NCI-H1105 (cell line): ENCODE data around the gene CCDC74A.
"Not testable (repeated sequence)": the region's sequence is repeated elsewhere in the genome, so short reads cannot be mapped to it uniquely, and the experiment has no call there.

Experiments
- DNase-seq: peaks from one replicate; lab custom pipeline; 2025; lab: John Stamatoyannopoulos, UW

The CCDC74A gene

GRCh38 chr2:131566371-131566770, 38.7 kb downstream of the CCDC74A start:
- no peak for DNase-seq

- no peak for DNase-seq
Measured at GRCh38 chr2:131567891-131568290, 40.2 kb downstream of the CCDC74A start.

GRCh38 chr2:131568401-131568800, 40.7 kb downstream of the CCDC74A start:
- not testable (repeated sequence) for DNase-seq

GRCh38 chr2:131572175-131572574, 44.5 kb downstream of the CCDC74A start:
- DNase-seq = no peak

- DNase-seq = no peak
Measured at GRCh38 chr2:131577812-131578211, 50.1 kb downstream of the CCDC74A start.

GRCh38 chr2:131580187-131580586, 52.5 kb downstream of the CCDC74A start:
- DNase-seq = no peak
